Hepatocyte (in vitro differentiated cells): Measurements from ENCODE around the gene AGBL3. TPM values are rescaled to one million over a fixed set of nuclear protein-coding genes. Genes with fewer than 3 reads are reported as not detected.

Experiments
- DNase-seq: peaks from one replicate; pipeline ENCODE4 v3.0.0-alpha.2; 2016; ENCODE audit warnings: low spot score
- H2AFZ ChIP-seq: fragments of 200-600 bp; sonication (generic); 2 replicates; pipeline ENCODE4 v1.6.0; 2016; ENCODE audit warnings: antibody characterized with exemption, mild to moderate bottlenecking
- H3K27ac ChIP-seq: fragments of 200-600 bp; sonication (generic); 2 replicates; pipeline ENCODE4 v1.5.1; 2016; ENCODE audit warnings: mild to moderate bottlenecking
- H3K27me3 ChIP-seq: fragments of 200-600 bp; sonication (generic); 2 replicates; pipeline ENCODE4 v1.6.1; 2016
- H3K36me3 ChIP-seq: fragments of 200-600 bp; sonication (generic); replicated peaks from 2 replicates; pipeline ENCODE4 v1.5.1; 2016; ENCODE audit warnings: low read depth; ENCODE audit not compliant: insufficient read depth
- H3K4me1 ChIP-seq: fragments of 200-600 bp; sonication (generic); 2 replicates; pipeline ENCODE4 v1.5.1; 2016; ENCODE audit warnings: mild to moderate bottlenecking, moderate library complexity; ENCODE audit not compliant: insufficient read depth
- H3K4me2 ChIP-seq: fragments of 200-600 bp; sonication (generic); 2 replicates; pipeline ENCODE4 v1.6.0; 2016
- H3K4me3 ChIP-seq: fragments of 200-600 bp; sonication (generic); 2 replicates; pipeline ENCODE4 v1.5.1; 2016; ENCODE audit warnings: mild to moderate bottlenecking
- H3K79me2 ChIP-seq: fragments of 200-600 bp; sonication (generic); 2 replicates; pipeline ENCODE4 v1.6.0; 2017; ENCODE audit warnings: mild to moderate bottlenecking
- H3K9me2 ChIP-seq: fragments of 200-600 bp; sonication (generic); replicated peaks from 2 replicates; pipeline ENCODE4 v1.6.0; 2017; ENCODE audit warnings: mild to moderate bottlenecking; ENCODE audit not compliant: insufficient read depth
- H3K9me3 ChIP-seq: fragments of 200-600 bp; sonication (generic); 2 replicates; pipeline ENCODE4 v1.5.1; 2016; ENCODE audit warnings: low read depth, mild to moderate bottlenecking
- H4K20me1 ChIP-seq: fragments of 200-600 bp; sonication (generic); 2 replicates; pipeline ENCODE4 v1.6.0; 2016; ENCODE audit warnings: mild to moderate bottlenecking; ENCODE audit not compliant: insufficient read depth, poor library complexity, severe bottlenecking
- EZH2 ChIP-seq: fragments of 200-600 bp; sonication (generic); IDR thresholded peaks from 2 replicates; pipeline ENCODE4 v1.6.1; 2016; ENCODE audit warnings: antibody characterized with exemption, mild to moderate bottlenecking, borderline replicate concordance
- EZH2phosphoT487 ChIP-seq: fragments of 200-600 bp; sonication (generic); IDR thresholded peaks from one replicate; pipeline ENCODE4 v1.6.1; 2018; ENCODE audit warnings: antibody characterized with exemption, mild to moderate bottlenecking, low read depth, moderate library complexity; ENCODE audit not compliant: unreplicated experiment, severe bottlenecking
- WGBS: methylation state at CpG from one replicate; pipeline ENCODE4 v1.1.6; 2016; ENCODE audit warnings: low lambda C conversion rate; ENCODE audit errors: missing lambda C conversion rate; 5-methylcytosine and 5-hydroxymethylcytosine counted together
- polyA plus RNA-seq: library from polyadenylated mRNA; unstranded; fragments of >200 nt; fragmentation: Nextera tagmentation; extraction: Ambion mirVana; gene quantifications from 2 replicates; pipeline ENCODE4 v1.2.1, GENCODE V29; 2016
- total RNA-seq: library from RNA; depleted of rRNA; stranded (reverse); fragments of >200 nt; gene quantifications from 2 replicates; pipeline ENCODE4 v1.2.3, GENCODE V29; 2014
- TF ChIP-seq, protein P1 (sequence below): fragments of 200-600 bp; sonication (generic); IDR thresholded peaks from 2 replicates; pipeline ENCODE4 v1.5.1; 2016; ENCODE audit warnings: antibody characterized with exemption, mild to moderate bottlenecking; ENCODE audit not compliant: poor library complexity

AGBL3 gene
- total and polyA plus RNA-seq, 2 experiments from 2014 or later, result 2.3 to 6.4 TPM

DNA sequence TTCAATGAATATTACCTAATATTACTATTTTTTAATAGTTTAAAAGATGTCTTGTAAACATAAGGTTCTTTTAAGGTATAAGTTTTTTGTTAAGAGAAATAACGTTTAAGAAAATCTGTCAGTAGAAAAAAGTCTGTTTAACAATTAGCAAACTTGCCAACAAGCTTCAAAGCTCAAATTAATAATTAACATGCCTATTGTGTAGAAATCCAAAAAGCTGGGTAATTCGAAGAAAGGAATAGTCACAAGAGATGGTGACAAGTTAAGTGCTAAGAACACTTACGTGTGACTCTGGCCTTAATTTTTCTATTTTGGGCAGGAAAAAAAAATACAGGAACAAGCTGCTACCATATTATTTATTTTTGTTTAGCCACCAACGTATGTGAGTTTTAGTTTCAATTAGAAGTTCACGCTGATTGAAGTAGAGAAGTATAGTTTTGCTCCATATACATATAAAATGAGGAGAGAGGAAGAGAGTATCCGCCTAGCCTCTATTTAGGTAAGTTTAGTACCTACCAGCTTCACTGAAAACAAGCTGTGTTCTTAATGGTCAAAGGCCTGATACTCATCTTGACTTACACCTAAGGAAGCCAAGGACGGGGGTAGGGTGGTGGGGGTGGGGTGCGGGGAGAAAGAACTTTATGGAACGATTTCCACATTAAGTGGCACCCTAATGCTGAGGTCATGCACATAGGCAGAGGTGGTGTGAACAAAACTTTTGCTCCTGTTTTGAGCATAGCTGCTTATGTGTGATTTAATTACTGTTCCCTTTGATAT lies 43.4 kb upstream of the AGBL3 start:
- H3K4me3 ChIP-seq, result no peak overlapping the region
- H3K27ac ChIP-seq, result peak overlapping the region; percentile 79

DNA sequence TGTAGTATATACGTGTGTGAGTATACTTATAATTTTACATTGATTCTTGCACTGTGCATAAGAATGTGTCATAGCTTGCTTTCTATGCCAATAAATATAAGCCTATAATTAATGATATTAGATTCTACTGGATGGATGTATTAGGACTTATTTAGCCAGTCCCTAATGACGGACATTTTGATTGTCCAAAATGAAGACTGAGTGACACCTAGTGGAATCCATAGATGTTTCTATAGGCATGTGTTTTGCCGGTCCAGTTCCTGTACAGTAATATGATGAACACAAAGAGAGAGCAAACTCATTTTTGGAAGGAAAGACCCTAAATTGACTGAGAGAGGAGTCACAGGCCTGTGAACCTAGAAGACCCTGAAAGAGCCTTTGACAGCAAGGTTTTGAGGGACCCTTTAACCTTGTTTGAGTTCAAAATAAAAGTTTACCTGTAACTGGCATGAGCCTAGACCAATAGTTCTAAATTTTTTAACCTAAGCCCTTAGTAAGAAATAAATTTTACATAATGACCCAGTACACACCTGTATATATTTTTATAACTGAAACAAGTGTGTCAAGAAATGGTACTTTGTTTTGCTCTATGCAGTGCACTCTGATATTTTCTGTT lies 42.4 kb upstream of the AGBL3 start:
- peak; percentile 46 for DNase-seq
- no peaks in the 10 kb centered on the region for H3K27me3 ChIP-seq
- H3K4me2 ChIP-seq, result no peak overlapping the region
- H3K36me3 ChIP-seq, result no peaks in the 10 kb centered on the region
- no peak for TF ChIP-seq EZH2phosphoT487
- TF ChIP-seq, protein P1, sequence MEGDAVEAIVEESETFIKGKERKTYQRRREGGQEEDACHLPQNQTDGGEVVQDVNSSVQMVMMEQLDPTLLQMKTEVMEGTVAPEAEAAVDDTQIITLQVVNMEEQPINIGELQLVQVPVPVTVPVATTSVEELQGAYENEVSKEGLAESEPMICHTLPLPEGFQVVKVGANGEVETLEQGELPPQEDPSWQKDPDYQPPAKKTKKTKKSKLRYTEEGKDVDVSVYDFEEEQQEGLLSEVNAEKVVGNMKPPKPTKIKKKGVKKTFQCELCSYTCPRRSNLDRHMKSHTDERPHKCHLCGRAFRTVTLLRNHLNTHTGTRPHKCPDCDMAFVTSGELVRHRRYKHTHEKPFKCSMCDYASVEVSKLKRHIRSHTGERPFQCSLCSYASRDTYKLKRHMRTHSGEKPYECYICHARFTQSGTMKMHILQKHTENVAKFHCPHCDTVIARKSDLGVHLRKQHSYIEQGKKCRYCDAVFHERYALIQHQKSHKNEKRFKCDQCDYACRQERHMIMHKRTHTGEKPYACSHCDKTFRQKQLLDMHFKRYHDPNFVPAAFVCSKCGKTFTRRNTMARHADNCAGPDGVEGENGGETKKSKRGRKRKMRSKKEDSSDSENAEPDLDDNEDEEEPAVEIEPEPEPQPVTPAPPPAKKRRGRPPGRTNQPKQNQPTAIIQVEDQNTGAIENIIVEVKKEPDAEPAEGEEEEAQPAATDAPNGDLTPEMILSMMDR, result peak; percentile 56
- no peak overlapping the region for H3K4me3 ChIP-seq
- H3K9me2 ChIP-seq, result no peaks in the 10 kb centered on the region
- H3K27ac ChIP-seq, result no peak overlapping the region
- H3K79me2 ChIP-seq, result no peaks in the 10 kb centered on the region
- no peaks in the 10 kb centered on the region for H3K9me3 ChIP-seq
- no peak overlapping the region for H2AFZ ChIP-seq
- 72% methylated on average over 3 of the region's 3 CpGs for WGBS
- H4K20me1 ChIP-seq, result no peaks in the 10 kb centered on the region
- peaks cover 24% of the 10 kb centered on the region for H3K4me1 ChIP-seq

More for the DNA sequence above, 43.4 kb upstream of the AGBL3 start:
- H3K9me2 ChIP-seq, result no peaks in the 10 kb centered on the region
- no peak for TF ChIP-seq EZH2
- TF ChIP-seq, protein P1, result no peak
- no peak for TF ChIP-seq EZH2phosphoT487
- 66% methylated on average over 9 of the region's 9 CpGs for WGBS
- no peak overlapping the region for H2AFZ ChIP-seq
- H3K9me3 ChIP-seq, result no peaks in the 10 kb centered on the region
- no peaks in the 10 kb centered on the region for H3K79me2 ChIP-seq
- H3K36me3 ChIP-seq, result no peaks in the 10 kb centered on the region
- no peaks in the 10 kb centered on the region for H4K20me1 ChIP-seq
- H3K27me3 ChIP-seq, result no peaks in the 10 kb centered on the region
- peaks cover 20% of the 10 kb centered on the region for H3K4me1 ChIP-seq
- peak overlapping the region; percentile 40 for H3K4me2 ChIP-seq
- no peak for DNase-seq

DNA sequence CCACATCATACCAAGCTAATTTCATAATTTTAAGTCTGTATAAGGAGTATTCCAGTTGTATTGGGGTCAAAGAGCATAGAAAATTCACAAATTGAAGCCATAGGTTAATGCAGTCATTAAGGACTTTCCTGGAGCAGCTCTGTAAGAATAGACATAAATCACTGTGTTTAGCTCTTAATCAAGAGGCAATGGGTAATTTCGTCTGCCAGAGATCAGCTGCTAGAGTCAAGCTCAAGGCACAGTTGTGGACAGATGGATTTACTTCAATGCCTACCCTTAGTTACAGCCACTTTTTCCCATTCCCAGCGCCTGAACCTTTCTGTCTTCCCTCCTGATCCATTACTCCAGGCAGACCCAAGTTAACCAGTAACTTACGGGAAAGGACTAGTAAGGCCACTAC lies 40.6 kb upstream of the AGBL3 start:
- no peak for DNase-seq
- no peaks in the 10 kb centered on the region for H3K9me2 ChIP-seq
- H3K9me3 ChIP-seq, result no peaks in the 10 kb centered on the region
- no peaks in the 10 kb centered on the region for H4K20me1 ChIP-seq
- no peaks in the 10 kb centered on the region for H3K36me3 ChIP-seq
- no peak overlapping the region for H2AFZ ChIP-seq
- peaks cover 21% of the 10 kb centered on the region for H3K4me1 ChIP-seq
- WGBS, result 64% methylated on average over 3 of the region's 3 CpGs
- H3K4me2 ChIP-seq, result no peak overlapping the region
- TF ChIP-seq, protein P1, result no peak
- TF ChIP-seq EZH2phosphoT487 (no peak), EZH2 (no peak)
- no peaks in the 10 kb centered on the region for H3K27me3 ChIP-seq
- H3K4me3 ChIP-seq, result no peak overlapping the region
- H3K27ac ChIP-seq, result peak overlapping the region; percentile 46
- H3K79me2 ChIP-seq, result no peaks in the 10 kb centered on the region
